Measurements from ENCODE around the gene GLT8D2.
"Not testable (repeated sequence)": the region's sequence is repeated elsewhere in the genome, so short reads cannot be mapped to it uniquely, and the experiment has no call there.

GLT8D2 gene

DNA sequence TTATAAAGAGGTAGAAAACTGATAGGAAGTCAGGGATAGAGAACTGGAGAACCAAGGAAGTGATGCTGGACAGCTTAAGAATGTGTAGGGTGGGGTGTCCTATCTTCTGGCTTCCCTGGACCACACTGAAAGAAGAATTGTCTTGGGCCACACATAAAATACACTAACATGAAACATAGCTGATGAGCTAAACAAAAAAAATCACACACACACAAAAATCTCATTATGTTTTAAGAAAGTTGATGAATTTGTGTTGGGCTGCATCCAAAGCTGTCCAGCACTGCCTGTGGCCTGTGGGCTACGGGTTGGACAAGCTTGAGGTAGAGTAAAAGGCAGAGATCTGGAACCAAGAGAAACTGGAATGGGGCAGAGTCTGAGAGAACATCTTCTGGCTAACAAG is 7.4 kb downstream of the GLT8D2 start:
- no peaks in the 10 kb centered on the region for H3K36me3 ChIP-seq (ENCODE audit: control insufficient read depth, insufficient read depth, low read length)
- no peak overlapping the region for H3K9ac ChIP-seq (ENCODE audit: low read length)
- H3K4me1 ChIP-seq (ENCODE audit: control insufficient read depth, low read depth, low read length), result no peaks in the 10 kb centered on the region
- no peak overlapping the region for H2BK5ac ChIP-seq (ENCODE audit: low read length)
- H3K56ac ChIP-seq (ENCODE audit: low read length), result no peak overlapping the region
- no peaks in the 10 kb centered on the region for H3K79me1 ChIP-seq (ENCODE audit: low read length)
- no peak overlapping the region for H3K23ac ChIP-seq (ENCODE audit: low read length)
- no peak overlapping the region for H3K18ac ChIP-seq (ENCODE audit: low read length)
- H2BK120ac ChIP-seq (ENCODE audit: low read depth, low read length), result no peak overlapping the region
- no peak overlapping the region for H4K5ac ChIP-seq (ENCODE audit: low read length)
- H2BK15ac ChIP-seq (replicated peaks; ENCODE audit: low read depth), result no peak overlapping the region
- no peak overlapping the region for H3K27ac ChIP-seq (ENCODE audit: low read depth, low read length)
- H3K4me2 ChIP-seq (ENCODE audit: low read length), result no peak overlapping the region
- no peak overlapping the region for H3K4ac ChIP-seq (ENCODE audit: low read depth, low read length)
- no CpG with 5 or more reads among the region's 1 CpG for WGBS (ENCODE audit: extremely low coverage, insufficient coverage, low lambda C conversion rate)
- H3K4me3 ChIP-seq (ENCODE audit: low read length), result no peak overlapping the region
- no peak overlapping the region for H4K8ac ChIP-seq (ENCODE audit: low read depth, low read length)
- no peak overlapping the region for H2AK5ac ChIP-seq (ENCODE audit: low read length)
- H3K27me3 ChIP-seq (ENCODE audit: insufficient read depth, low read length, poor library complexity), result no peaks in the 10 kb centered on the region
- no peaks in the 10 kb centered on the region for H3K79me2 ChIP-seq (ENCODE audit: control insufficient read depth, insufficient read depth, low read length)
- DNase-seq, result no peak

GRCh38 chr12:104039769-104040168 is 10.2 kb downstream of the GLT8D2 start:
- not testable (repeated sequence) for H3K4ac ChIP-seq (ENCODE audit: low read depth, low read length); H4K5ac ChIP-seq (ENCODE audit: low read length); H3K27me3 ChIP-seq (ENCODE audit: insufficient read depth, low read length, poor library complexity); H2AK5ac ChIP-seq (ENCODE audit: low read length); H3K27ac ChIP-seq (ENCODE audit: low read depth, low read length); H3K4me1 ChIP-seq (ENCODE audit: control insufficient read depth, low read depth, low read length); H3K23ac ChIP-seq (ENCODE audit: low read length); H4K8ac ChIP-seq (ENCODE audit: low read depth, low read length); H2BK120ac ChIP-seq (ENCODE audit: low read depth, low read length); H3K36me3 ChIP-seq (ENCODE audit: control insufficient read depth, insufficient read depth, low read length); H3K9ac ChIP-seq (ENCODE audit: low read length); H3K4me3 ChIP-seq (ENCODE audit: low read length); H3K18ac ChIP-seq (ENCODE audit: low read length); H3K56ac ChIP-seq (ENCODE audit: low read length); H2BK15ac ChIP-seq (replicated peaks; ENCODE audit: low read depth); H2BK5ac ChIP-seq (ENCODE audit: low read length); H3K79me2 ChIP-seq (ENCODE audit: control insufficient read depth, insufficient read depth, low read length); H3K79me1 ChIP-seq (ENCODE audit: low read length); DNase-seq; H3K4me2 ChIP-seq (ENCODE audit: low read length)
- no CpG with 5 or more reads among the region's 1 CpG for WGBS (ENCODE audit: extremely low coverage, insufficient coverage, low lambda C conversion rate)

- not testable (repeated sequence) for H4K8ac ChIP-seq (ENCODE audit: low read depth, low read length); H3K27me3 ChIP-seq (ENCODE audit: insufficient read depth, low read length, poor library complexity); H3K36me3 ChIP-seq (ENCODE audit: control insufficient read depth, insufficient read depth, low read length); H3K27ac ChIP-seq (ENCODE audit: low read depth, low read length); H3K56ac ChIP-seq (ENCODE audit: low read length); H3K79me1 ChIP-seq (ENCODE audit: low read length); H3K4me3 ChIP-seq (ENCODE audit: low read length); H3K4me2 ChIP-seq (ENCODE audit: low read length); H2BK15ac ChIP-seq (replicated peaks; ENCODE audit: low read depth); H3K79me2 ChIP-seq (ENCODE audit: control insufficient read depth, insufficient read depth, low read length); H2AK5ac ChIP-seq (ENCODE audit: low read length); H2BK120ac ChIP-seq (ENCODE audit: low read depth, low read length); H2BK5ac ChIP-seq (ENCODE audit: low read length); H3K9ac ChIP-seq (ENCODE audit: low read length); H3K4me1 ChIP-seq (ENCODE audit: control insufficient read depth, low read depth, low read length); DNase-seq; H4K5ac ChIP-seq (ENCODE audit: low read length); H3K23ac ChIP-seq (ENCODE audit: low read length); H3K18ac ChIP-seq (ENCODE audit: low read length); H3K4ac ChIP-seq (ENCODE audit: low read depth, low read length)
- WGBS (ENCODE audit: extremely low coverage, insufficient coverage, low lambda C conversion rate), result no CpG with 5 or more reads among the region's 2 CpGs
Observed at GRCh38 chr12:104036143-104036542, 13.8 kb downstream of the GLT8D2 start.

DNA sequence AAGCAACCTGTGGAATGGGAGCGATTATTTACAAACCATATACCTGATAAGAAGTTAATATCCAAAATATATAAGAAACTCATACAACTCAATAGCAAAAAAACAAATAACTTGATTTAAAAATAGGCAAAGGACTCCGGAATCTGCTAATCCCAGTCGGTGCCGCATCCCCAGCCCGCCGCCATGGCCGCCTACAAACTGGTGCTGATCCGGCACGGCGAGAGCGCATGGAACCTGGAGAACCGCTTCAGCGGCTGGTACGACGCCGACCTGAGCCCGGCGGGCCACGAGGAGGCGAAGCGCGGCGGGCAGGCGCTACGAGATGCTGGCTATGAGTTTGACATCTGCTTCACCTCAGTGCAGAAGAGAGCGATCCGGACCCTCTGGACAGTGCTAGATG is 19.4 kb downstream of the GLT8D2 start:
- H2BK120ac ChIP-seq (ENCODE audit: low read depth, low read length); H3K4me3 ChIP-seq (ENCODE audit: low read length); H3K79me1 ChIP-seq (ENCODE audit: low read length); H3K56ac ChIP-seq (ENCODE audit: low read length); H2BK5ac ChIP-seq (ENCODE audit: low read length); H3K4me1 ChIP-seq (ENCODE audit: control insufficient read depth, low read depth, low read length); H3K79me2 ChIP-seq (ENCODE audit: control insufficient read depth, insufficient read depth, low read length); H2AK5ac ChIP-seq (ENCODE audit: low read length); H4K8ac ChIP-seq (ENCODE audit: low read depth, low read length); H4K5ac ChIP-seq (ENCODE audit: low read length); H3K4me2 ChIP-seq (ENCODE audit: low read length); H3K23ac ChIP-seq (ENCODE audit: low read length); H3K9ac ChIP-seq (ENCODE audit: low read length); H3K27ac ChIP-seq (ENCODE audit: low read depth, low read length); H3K27me3 ChIP-seq (ENCODE audit: insufficient read depth, low read length, poor library complexity); H3K4ac ChIP-seq (ENCODE audit: low read depth, low read length); DNase-seq; H3K36me3 ChIP-seq (ENCODE audit: control insufficient read depth, insufficient read depth, low read length); H3K18ac ChIP-seq (ENCODE audit: low read length); H2BK15ac ChIP-seq (replicated peaks; ENCODE audit: low read depth): not testable (repeated sequence)
- no CpG with 5 or more reads among the region's 27 CpGs for WGBS (ENCODE audit: extremely low coverage, insufficient coverage, low lambda C conversion rate)

- Histone ChIP-seq H2AK5ac (ENCODE audit: low read length) (no peak overlapping the region), H2BK15ac (replicated peaks; ENCODE audit: low read depth) (no peak overlapping the region), H3K79me1 (ENCODE audit: low read length) (no peaks in the 10 kb centered on the region), H3K23ac (ENCODE audit: low read length) (no peak overlapping the region), H2BK5ac (ENCODE audit: low read length) (no peak overlapping the region), H3K4me3 (ENCODE audit: low read length) (no peak overlapping the region), H3K4me1 (ENCODE audit: control insufficient read depth, low read depth, low read length) (no peaks in the 10 kb centered on the region), H3K27me3 (ENCODE audit: insufficient read depth, low read length, poor library complexity) (no peaks in the 10 kb centered on the region), H3K9ac (ENCODE audit: low read length) (no peak overlapping the region), H3K36me3 (ENCODE audit: control insufficient read depth, insufficient read depth, low read length) (no peaks in the 10 kb centered on the region), H3K56ac (ENCODE audit: low read length) (no peak overlapping the region), H4K8ac (ENCODE audit: low read depth, low read length) (no peak overlapping the region), H2BK120ac (ENCODE audit: low read depth, low read length) (no peak overlapping the region), H3K27ac (ENCODE audit: low read depth, low read length) (no peak overlapping the region), H4K5ac (ENCODE audit: low read length) (no peak overlapping the region), H3K18ac (ENCODE audit: low read length) (no peak overlapping the region), H3K79me2 (ENCODE audit: control insufficient read depth, insufficient read depth, low read length) (no peaks in the 10 kb centered on the region), H3K4ac (ENCODE audit: low read depth, low read length) (no peak overlapping the region), H3K4me2 (ENCODE audit: low read length) (no peak overlapping the region)
- no peak for DNase-seq
- no CpG with 5 or more reads among the region's 5 CpGs for WGBS (ENCODE audit: extremely low coverage, insufficient coverage, low lambda C conversion rate)
Observed at GRCh38 chr12:104026841-104027599, 23.0 kb downstream of the GLT8D2 start.

DNA sequence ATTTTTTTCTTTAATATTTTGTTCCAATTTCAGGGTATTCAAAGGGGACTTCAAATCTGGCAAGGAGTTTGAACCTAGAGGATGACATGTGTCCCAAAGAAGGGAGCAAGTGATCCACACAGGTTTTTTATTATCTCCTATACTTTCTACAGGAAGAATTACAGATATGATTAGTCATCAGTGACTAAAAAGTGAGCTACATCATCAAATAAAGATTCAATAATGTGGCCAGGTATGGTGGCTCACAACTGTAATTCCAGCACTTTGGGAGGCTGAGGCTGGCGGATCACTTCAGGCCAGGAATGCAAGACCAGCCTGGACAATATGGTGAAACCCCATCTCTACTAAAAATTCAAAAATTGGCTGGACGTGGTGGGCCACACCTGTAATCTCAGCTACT is 24.2 kb downstream of the GLT8D2 start:
- Histone ChIP-seq H3K27ac (ENCODE audit: low read depth, low read length) (no peak overlapping the region), H4K5ac (ENCODE audit: low read length) (no peak overlapping the region), H2AK5ac (ENCODE audit: low read length) (no peak overlapping the region), H3K4ac (ENCODE audit: low read depth, low read length) (no peak overlapping the region), H3K56ac (ENCODE audit: low read length) (no peak overlapping the region), H3K4me1 (ENCODE audit: control insufficient read depth, low read depth, low read length) (no peaks in the 10 kb centered on the region), H2BK120ac (ENCODE audit: low read depth, low read length) (no peak overlapping the region), H3K36me3 (ENCODE audit: control insufficient read depth, insufficient read depth, low read length) (no peaks in the 10 kb centered on the region), H3K23ac (ENCODE audit: low read length) (no peak overlapping the region), H3K79me2 (ENCODE audit: control insufficient read depth, insufficient read depth, low read length) (no peaks in the 10 kb centered on the region), H3K4me3 (ENCODE audit: low read length) (no peak overlapping the region), H3K18ac (ENCODE audit: low read length) (no peak overlapping the region), H3K9ac (ENCODE audit: low read length) (no peak overlapping the region), H3K4me2 (ENCODE audit: low read length) (no peak overlapping the region), H2BK5ac (ENCODE audit: low read length) (no peak overlapping the region), H4K8ac (ENCODE audit: low read depth, low read length) (no peak overlapping the region), H2BK15ac (replicated peaks; ENCODE audit: low read depth) (no peak overlapping the region), H3K27me3 (ENCODE audit: insufficient read depth, low read length, poor library complexity) (no peaks in the 10 kb centered on the region), H3K79me1 (ENCODE audit: low read length) (no peaks in the 10 kb centered on the region)
- no CpG with 5 or more reads among the region's 2 CpGs for WGBS (ENCODE audit: extremely low coverage, insufficient coverage, low lambda C conversion rate)
- no peak for DNase-seq
